NB4 (cell line): ENCODE measurements around the gene PDE4D.

ENCODE experiments used
- POLR2A ChIP-seq: IDR thresholded peaks from 2 replicates; pipeline ENCODE4 v1.6.1; 2011; ENCODE audit warnings: mild to moderate bottlenecking; ENCODE audit not compliant: insufficient read length; ENCODE audit errors: extremely low read depth
- TF ChIP-seq, protein P1 (sequence below): IDR thresholded peaks from 2 replicates; pipeline ENCODE4 v1.6.1; 2011; ENCODE audit warnings: low read depth, low read length

- TF ChIP-seq POLR2A, result no peak
- TF ChIP-seq, protein P1, sequence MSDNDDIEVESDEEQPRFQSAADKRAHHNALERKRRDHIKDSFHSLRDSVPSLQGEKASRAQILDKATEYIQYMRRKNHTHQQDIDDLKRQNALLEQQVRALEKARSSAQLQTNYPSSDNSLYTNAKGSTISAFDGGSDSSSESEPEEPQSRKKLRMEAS, result no peak
Observed at GRCh38 chr5:59791617-59792016, 101.9 kb downstream of the PDE4D start.
